Breast epithelium (tissue), 4 donors: Measurements from ENCODE around the gene CCDC78. TPM values are rescaled to one million over a fixed set of nuclear protein-coding genes. Genes with fewer than 3 reads are reported as not detected.

Experiments
- DNase-seq, 2 donors: peaks; one replicate each; pipeline ENCODE4 v3.0.0-alpha.2; 2019; ENCODE audit warnings: low spot score in 2 of 2
- H3K27ac ChIP-seq, 2 donors: fragments of 200-600 bp; sonication (generic) in 1 of 2; one replicate each; pipeline ENCODE4 v1.5.1; 2016 to 2019; ENCODE audit warnings: mild to moderate bottlenecking in 1 of 2
- H3K27me3 ChIP-seq, 2 donors: fragments of 200-600 bp; sonication (generic) in 1 of 2; one replicate each; pipeline versions ENCODE4 v1.5.1 to v1.6.0; 2017 to 2019; ENCODE audit warnings: control low read depth in 1 of 2, mild to moderate bottlenecking in 1 of 2
- H3K36me3 ChIP-seq: fragments of 200-600 bp; one replicate; pipeline ENCODE4 v1.5.1; 2019
- H3K4me1 ChIP-seq, 2 donors: fragments of 200-600 bp; sonication (generic); one replicate each; pipeline ENCODE4 v1.5.1; 2016 to 2019; ENCODE audit warnings: control low read depth in 1 of 2
- H3K4me3 ChIP-seq, 3 donors: fragments of 200-600 bp; sonication (generic); 1 replicate in 2 of 3; 2 replicates in 1 of 3; pipeline ENCODE4 v1.5.1; 2016 to 2019; ENCODE audit warnings: mild to moderate bottlenecking in 3 of 3, moderate library complexity in 2 of 3
- H3K9me3 ChIP-seq, 2 donors: fragments of 200-600 bp; sonication (generic) in 1 of 2; one replicate each; pipeline ENCODE4 v1.5.1; 2016 to 2019; ENCODE audit warnings: control low read depth in 1 of 2
- CTCF ChIP-seq, 3 donors: fragments of 450-650 bp; IDR thresholded peaks; one replicate each; pipeline ENCODE4 v1.5.1; 2016 to 2017; ENCODE audit warnings: antibody characterized with exemption in 3 of 3, mild to moderate bottlenecking in 3 of 3, moderate library complexity in 3 of 3
- POLR2A ChIP-seq: fragments of 450-650 bp; IDR thresholded peaks from one replicate; pipeline ENCODE4 v1.6.1; 2016; ENCODE audit warnings: antibody characterized with exemption, mild to moderate bottlenecking, moderate library complexity
- POLR2AphosphoS5 ChIP-seq, 3 donors: sonication (generic); formaldehyde crosslinking; IDR thresholded peaks; one replicate each; pipeline ENCODE4 v1.6.1; 2017; ENCODE audit warnings: antibody characterized with exemption in 3 of 3
- intact Hi-C: fragments of 100-400 bp; cut with DNase I; formaldehyde crosslinking; loops from one replicate; pipeline ENCODE4 v1.15.1; 2023; ENCODE audit warnings: low total_unique reads
- total RNA-seq, 3 donors: library from RNA; depleted of rRNA; stranded (reverse); fragments of >200 nt; gene quantifications; one replicate each; pipeline ENCODE4 v1.1.0, GENCODE V29; 2016

CCDC78 gene
- total RNA-seq, 3 donors from 2014 or later = 0.48 to 2.9 (median 2.6) TPM

DNA sequence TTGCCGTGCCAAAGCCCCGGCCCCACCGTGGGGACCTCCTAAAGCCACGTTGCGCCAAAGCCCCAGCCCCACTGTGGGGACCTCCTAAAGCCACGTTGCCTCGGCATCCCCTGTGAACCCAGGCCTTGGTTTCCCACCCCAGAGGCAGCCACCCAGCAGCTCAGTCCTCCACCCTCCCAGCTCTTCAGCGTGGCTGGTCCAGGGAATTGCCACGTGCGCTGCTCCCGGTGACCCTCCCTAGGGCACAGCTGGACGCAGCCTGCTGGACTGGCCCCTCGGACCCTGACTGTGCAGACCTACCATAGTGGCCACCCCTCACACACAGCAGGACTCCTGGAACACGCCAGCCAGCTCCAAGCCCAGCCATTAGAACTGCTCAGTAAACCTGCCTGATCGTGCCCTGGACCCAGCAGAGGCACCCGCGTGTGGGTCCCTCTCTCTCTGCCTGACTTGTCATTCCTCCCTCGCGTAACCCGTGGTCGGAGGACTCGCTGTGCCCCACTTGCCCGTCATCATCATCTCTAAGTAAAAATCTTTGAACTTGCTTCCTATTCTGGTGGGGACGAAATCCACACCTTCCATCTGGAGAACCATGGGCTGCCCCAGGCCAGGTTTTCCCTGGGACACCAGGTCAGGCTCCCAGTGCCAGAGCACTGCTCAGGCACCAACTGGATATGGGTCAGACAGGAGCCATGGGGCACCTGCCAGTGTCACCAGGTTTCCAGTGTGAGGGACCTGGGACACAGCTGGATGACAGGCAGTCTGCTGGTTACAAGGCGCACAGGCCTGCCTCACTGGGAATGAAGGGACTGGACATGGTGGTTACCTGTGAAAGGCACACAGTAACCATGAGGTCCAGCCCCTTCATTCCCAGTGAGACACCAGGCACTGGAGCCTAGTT is 9.0 kb upstream of the CCDC78 start:
- Histone ChIP-seq H3K4me1 (peaks cover 0 to 7% of the 10 kb centered on the region in 2 donors), H3K27ac (no peak overlapping the region), H3K27me3 (no peaks in the 10 kb centered on the region), H3K9me3 (no peaks in the 10 kb centered on the region), H3K4me3 (no peak overlapping the region), H3K36me3 (no peaks in the 10 kb centered on the region)
- TF ChIP-seq POLR2AphosphoS5 (IDR thresholded peaks at IDR 0.05) (no peak), CTCF (IDR thresholded peaks at IDR 0.05) (no peak), POLR2A (no peak)
- intact Hi-C loops = no loop called here
- DNase-seq = no peak

DNA sequence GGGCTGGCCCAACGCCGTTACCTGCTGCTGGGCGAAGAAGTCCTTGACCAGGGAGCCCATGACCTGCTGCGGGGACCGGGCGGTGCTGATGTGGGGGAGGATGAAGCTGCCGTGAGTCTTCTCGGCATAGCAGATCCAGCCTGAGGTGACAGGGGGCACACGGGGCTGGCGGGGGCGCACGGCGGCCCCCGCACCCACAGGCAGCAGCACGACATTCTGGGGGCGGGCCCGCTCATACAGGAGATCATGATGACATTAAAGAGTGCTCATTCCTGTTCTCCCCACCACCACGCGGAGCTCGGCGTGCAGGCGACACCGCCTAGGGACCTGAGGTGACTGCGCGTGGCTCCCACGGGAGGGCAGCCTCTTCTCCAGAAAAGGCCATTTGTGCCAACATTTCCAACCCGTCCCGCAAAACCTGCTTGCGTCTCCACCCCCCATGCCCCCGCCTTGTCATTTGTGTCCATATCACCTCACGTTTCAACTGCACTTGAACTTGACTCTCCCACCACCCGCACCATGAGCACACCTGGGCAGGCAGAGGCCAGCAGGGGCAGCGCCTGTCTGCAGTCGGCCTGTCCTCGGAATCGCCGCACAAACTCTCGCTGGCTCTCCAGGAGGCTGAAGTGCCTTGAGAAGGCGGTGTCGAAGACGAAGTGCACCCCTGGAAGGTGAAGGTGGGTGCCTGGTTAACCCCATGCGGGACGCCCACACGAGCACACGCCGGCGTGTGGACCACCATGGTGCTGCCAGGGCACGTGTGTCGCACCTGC is 8.2 kb upstream of the CCDC78 start:
- H3K4me1 ChIP-seq = peaks cover 0 to 1% of the 10 kb centered on the region in 2 donors
- H3K27ac ChIP-seq = no peak overlapping the region
- H3K4me3 ChIP-seq = no peak overlapping the region
- H3K36me3 ChIP-seq = no peaks in the 10 kb centered on the region
- H3K27me3 ChIP-seq = no peaks in the 10 kb centered on the region
- intact Hi-C loops = no loop called here
- DNase-seq = no peak
- H3K9me3 ChIP-seq = no peaks in the 10 kb centered on the region
- TF ChIP-seq CTCF (IDR thresholded peaks at IDR 0.05) (no peak), POLR2AphosphoS5 (IDR thresholded peaks at IDR 0.05) (no peak), POLR2A (no peak)

DNA sequence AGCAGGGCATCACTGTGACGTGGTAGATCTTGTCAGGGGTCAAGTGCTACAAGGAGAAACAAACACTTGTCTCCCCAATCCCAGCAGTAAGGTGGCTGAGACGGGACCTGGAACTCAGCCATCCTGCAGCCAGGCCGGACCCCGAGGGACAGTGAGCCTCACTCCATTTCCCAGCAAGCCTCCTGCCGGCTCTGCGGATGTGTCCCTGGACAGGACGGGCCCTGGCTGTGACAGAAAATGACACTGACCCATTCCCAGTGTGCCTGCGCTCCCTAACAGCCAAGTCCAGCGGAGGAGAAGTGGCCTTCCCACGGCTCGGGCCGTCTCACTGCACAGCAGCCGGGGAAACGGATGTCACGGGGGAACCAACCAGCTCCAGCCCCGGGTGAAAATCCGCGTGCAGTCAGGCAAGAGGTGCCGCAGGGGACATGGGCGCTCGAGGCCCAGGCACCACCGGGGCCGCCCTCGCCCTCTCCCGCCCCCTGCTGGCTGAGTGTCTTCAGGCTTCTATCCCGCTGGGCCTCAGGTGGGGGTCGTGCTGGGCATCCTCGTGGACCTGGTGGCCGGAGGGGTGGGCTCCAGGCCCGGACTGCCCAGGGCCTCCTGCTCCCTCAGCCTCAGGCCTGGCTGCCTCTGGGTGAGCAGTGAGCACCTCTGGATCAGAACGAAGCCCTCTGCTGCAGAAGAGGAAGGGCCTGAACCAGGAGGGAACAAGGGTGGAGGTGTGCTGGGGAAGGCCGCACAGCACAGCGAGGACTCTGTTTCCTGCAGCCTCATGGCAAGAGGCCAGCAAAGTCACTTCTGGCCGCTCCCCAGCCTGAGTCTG is 7.4 kb upstream of the CCDC78 start:
- Histone ChIP-seq H3K4me3 (no peak overlapping the region), H3K4me1 (no peaks in the 10 kb centered on the region), H3K9me3 (no peaks in the 10 kb centered on the region), H3K36me3 (no peaks in the 10 kb centered on the region), H3K27me3 (no peaks in the 10 kb centered on the region), H3K27ac (no peak overlapping the region)
- TF ChIP-seq POLR2AphosphoS5 (IDR thresholded peaks at IDR 0.05) (no peak), CTCF (IDR thresholded peaks at IDR 0.05) (no peak), POLR2A (no peak)
- intact Hi-C loops = no loop called here
- DNase-seq = no peak

DNA sequence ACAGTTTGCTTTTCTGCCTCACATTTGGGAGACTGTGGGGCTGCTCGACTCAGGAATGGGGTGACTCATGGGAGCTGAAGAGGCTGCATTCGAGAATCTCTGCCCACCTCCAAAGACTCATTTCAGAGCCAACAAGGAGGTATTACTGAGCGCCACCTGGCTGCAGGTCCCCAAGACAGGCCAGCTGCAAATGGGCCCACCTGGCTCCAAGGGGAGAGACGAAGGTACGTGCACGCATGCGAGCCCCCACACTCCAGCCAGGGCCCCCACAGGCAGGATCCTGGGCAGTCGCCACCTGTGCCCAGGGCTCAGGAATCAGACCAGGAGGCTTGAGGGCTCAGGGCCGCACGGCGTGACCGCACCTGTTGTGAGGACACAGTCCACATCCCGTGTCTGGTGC is 6.7 kb upstream of the CCDC78 start:
- intact Hi-C loops = no loop called here
- Histone ChIP-seq H3K36me3 (no peaks in the 10 kb centered on the region), H3K4me1 (peaks cover 0 to 7% of the 10 kb centered on the region in 2 donors), H3K4me3 (no peak overlapping the region), H3K9me3 (no peaks in the 10 kb centered on the region), H3K27ac (no peak overlapping the region), H3K27me3 (no peaks in the 10 kb centered on the region)
- TF ChIP-seq POLR2A = no peak
- TF ChIP-seq CTCF (IDR thresholded peaks at IDR 0.05) = no peak
- TF ChIP-seq POLR2AphosphoS5 (IDR thresholded peaks at IDR 0.05) = no peak
- DNase-seq = no peak
